Omental fat pad (tissue), 4 donors: Measurements from ENCODE around the gene ITGA6. TPM values are rescaled to one million over a fixed set of nuclear protein-coding genes. Genes with fewer than 3 reads are reported as not detected.
"Not testable (repeated sequence)": the region's sequence is repeated elsewhere in the genome, so short reads cannot be mapped to it uniquely, and the experiment has no call there.

ENCODE experiments used
- ATAC-seq: fragments of 150-250 bp; one replicate; pipeline ENCODE4 v1.9.1; 2016; ENCODE audit warnings: mild to moderate bottlenecking, moderate library complexity; ENCODE audit not compliant: low FRiP score
- DNase-seq: peaks from one replicate; pipeline ENCODE4 v3.0.0-alpha.2; 2019; ENCODE audit warnings: low spot score
- CTCF ChIP-seq, 3 donors: fragments of 450-650 bp; IDR thresholded peaks; one replicate each; pipeline ENCODE4 v1.5.1; 2016 to 2017; ENCODE audit warnings: antibody characterized with exemption in 3 of 3, mild to moderate bottlenecking in 3 of 3, moderate library complexity in 2 of 3
- total RNA-seq, 4 donors: library from RNA; depleted of rRNA; stranded (reverse); fragments of >200 nt; gene quantifications; one replicate each; pipeline ENCODE4 v1.1.0, GENCODE V29; 2016

Gene ITGA6
- total RNA-seq, 4 donors from 2014 or later, result 42.3 to 254 (median 93.9) TPM

GRCh38 chr2:172513524-172513900 lies 86.1 kb downstream of the ITGA6 start:
- no peak for ATAC-seq
- no peak for DNase-seq
- TF ChIP-seq CTCF (IDR thresholded peaks at IDR 0.05), result no peak

- ATAC-seq, result no peak
- DNase-seq, result no peak
- TF ChIP-seq CTCF (IDR thresholded peaks at IDR 0.05), result no peak
These were observed 86.7 kb downstream of the ITGA6 start for GRCh38 chr2:172513935-172514586.

DNA sequence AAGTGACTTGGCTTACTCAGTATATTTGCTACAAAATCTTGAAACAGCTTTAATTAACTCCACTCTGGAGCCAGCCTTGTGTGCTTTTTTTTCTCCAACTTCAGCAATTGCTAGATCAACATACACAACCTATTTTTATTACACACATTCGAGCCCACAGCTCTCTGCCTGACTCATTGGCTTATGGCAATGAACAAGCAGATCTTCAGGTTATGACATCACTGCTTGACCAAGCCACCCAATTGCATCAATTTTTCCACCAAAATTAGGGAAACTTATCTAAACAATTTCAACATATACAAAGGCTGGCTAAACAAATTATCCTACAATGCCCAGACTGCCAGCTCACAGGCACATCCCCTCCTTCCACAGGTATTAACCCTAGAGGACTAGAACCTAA lies 88.9 kb downstream of the ITGA6 start:
- ATAC-seq (no peak), DNase-seq (no peak)
- no peak for TF ChIP-seq CTCF (IDR thresholded peaks at IDR 0.05)

DNA sequence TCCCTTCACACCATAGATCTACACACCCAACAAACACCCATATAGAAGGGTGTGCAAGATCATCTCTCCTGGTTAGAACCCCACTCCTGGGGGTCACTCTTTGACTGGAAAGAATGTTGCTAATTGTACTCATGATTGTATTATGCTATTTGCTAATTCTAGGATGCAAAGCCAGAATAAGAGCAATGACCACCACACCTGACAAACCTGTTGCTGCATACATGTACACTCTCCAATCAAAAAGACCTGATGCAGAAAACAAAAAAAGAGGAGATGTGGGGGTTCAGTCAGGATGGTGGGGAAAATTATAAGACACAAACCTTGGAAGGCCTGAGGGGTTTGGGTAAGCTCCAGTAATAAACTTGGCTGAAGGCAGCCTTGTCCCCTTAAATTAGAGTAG lies 91.6 kb downstream of the ITGA6 start:
- no peak for TF ChIP-seq CTCF (IDR thresholded peaks at IDR 0.05)
- no peak for ATAC-seq
- no peak for DNase-seq

- no peak for TF ChIP-seq CTCF (IDR thresholded peaks at IDR 0.05)
- ATAC-seq (no peak), DNase-seq (no peak)
These were observed 98.2 kb downstream of the ITGA6 start for GRCh38 chr2:172525601-172526000.

- ATAC-seq (no peak), DNase-seq (no peak)
- no peak for TF ChIP-seq CTCF (IDR thresholded peaks at IDR 0.05)
These were observed 103.9 kb downstream of the ITGA6 start for GRCh38 chr2:172531309-172531708.

DNA sequence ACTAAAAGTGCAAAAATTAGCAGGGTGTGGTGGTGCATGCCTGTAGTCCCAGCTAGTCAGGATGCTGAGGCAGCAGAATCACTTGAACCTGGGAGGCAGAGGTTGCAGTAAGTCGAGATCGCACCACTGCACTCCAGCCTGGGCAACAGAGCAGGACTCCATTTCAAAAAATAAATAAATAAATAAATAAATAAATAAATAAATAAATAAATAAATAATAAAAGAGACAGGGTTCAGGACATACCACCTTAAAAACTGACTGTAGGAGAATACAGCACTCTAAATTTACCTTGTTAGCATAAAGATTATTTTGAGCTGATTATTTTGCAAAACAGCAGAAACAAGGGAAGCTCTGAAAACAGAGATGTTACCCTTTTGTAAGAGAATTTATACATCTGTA lies 105.1 kb downstream of the ITGA6 start:
- not testable (repeated sequence) for ATAC-seq, DNase-seq
